D721Med (cell line): ENCODE data around the gene AGMAT.

ENCODE experiments used
- DNase-seq: peaks from one replicate; pipeline ENCODE4 v3.0.0; 2011; ENCODE audit warnings: low spot score; ENCODE audit not compliant: insufficient read length
- FAIRE-seq: peaks from 2 replicates; lab custom pipeline; 2011; peaks lifted over from hg19 to GRCh38; lab: Jason Lieb, UNC
- CTCF ChIP-seq: IDR thresholded peaks from 2 replicates; pipeline ENCODE4 v1.5.1; 2012; ENCODE audit warnings: mild to moderate bottlenecking, control low read depth; ENCODE audit not compliant: insufficient read depth; ENCODE audit errors: missing control alignments

The AGMAT gene

GRCh38 chr1:15573477-15573876 lies 11.4 kb downstream of the AGMAT start:
- FAIRE-seq (no peak), DNase-seq (no peak)
- no peak for TF ChIP-seq CTCF

GRCh38 chr1:15571266-15571665 lies 13.6 kb downstream of the AGMAT start:
- TF ChIP-seq CTCF = no peak
- FAIRE-seq (no peak), DNase-seq (no peak)

GRCh38 chr1:15570861-15571260 lies 14.0 kb downstream of the AGMAT start:
- FAIRE-seq (no peak), DNase-seq (no peak)
- no peak for TF ChIP-seq CTCF

- DNase-seq (no peak), FAIRE-seq (no peak)
- TF ChIP-seq CTCF = no peak
Measured at GRCh38 chr1:15568387-15569073, 16.3 kb downstream of the AGMAT start.

- FAIRE-seq = no peak
Measured at GRCh38 chr1:15559189-15559810, 25.6 kb downstream of the AGMAT start.

GRCh38 chr1:15558516-15558915 lies 26.3 kb downstream of the AGMAT start:
- no peak for FAIRE-seq

More at GRCh38 chr1:15559189-15559810, 25.6 kb downstream of the AGMAT start:
- TF ChIP-seq CTCF = no peak
- no peak for DNase-seq

More at GRCh38 chr1:15558516-15558915, 26.3 kb downstream of the AGMAT start:
- no peak for DNase-seq
- no peak for TF ChIP-seq CTCF
